GM21526 (cell line): ENCODE data around the gene PRR12.

Experiments used
- ATAC-seq: cut with Tn5 transposase; IDR thresholded peaks from one replicate; pipeline ENCODE4 v1.9.1; 2021; ENCODE audit warnings: moderate library complexity; ENCODE audit not compliant: unreplicated experiment, low FRiP score

Gene PRR12

DNA sequence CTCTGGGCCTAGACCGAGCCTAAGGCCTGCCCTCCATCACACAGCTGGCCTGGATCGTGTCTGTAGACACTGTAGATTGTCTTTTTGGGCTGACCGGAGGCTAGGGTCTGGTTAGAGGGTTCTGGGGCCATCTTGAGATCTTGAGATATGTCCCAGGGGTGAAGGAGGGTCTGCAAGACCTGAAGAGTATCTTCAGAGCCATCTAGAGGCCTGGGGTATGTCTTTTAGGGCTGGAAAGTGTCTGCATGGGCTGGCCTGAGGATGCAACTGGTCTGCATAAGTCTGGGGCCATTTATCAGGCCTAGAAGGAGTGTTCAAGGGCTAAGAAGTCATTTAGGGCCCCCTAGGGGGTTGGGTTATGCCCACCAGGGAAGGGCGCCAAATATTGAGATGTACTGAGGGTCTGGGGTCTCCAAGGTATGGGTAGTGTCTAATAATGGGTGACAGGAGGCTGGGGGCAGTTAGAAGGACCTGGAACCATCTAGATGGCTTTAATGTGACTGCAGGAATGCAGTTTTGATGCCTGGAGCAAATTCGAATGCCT is 51.6 kb downstream of the PRR12 start:
- no peak for ATAC-seq

DNA sequence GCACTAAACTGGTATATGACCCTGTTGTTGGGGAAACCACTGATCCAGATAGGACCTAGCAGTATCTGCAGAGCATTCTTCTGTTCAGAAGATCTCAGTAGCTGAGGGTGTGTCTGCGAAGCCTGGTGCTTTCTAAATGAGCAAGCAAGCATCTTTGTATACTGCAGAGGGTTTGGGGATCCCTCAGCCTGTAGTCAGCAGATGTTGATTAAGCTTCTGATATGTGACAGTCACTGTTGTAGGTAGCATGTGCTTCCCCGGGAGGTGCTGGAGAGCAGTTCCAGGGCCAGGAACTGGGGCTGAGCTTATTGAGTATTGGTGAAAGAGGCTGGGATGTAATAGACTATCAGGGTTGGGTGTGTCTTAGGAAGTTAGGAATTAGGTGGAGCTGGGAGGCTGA is 52.5 kb downstream of the PRR12 start:
- ATAC-seq: no peak

DNA sequence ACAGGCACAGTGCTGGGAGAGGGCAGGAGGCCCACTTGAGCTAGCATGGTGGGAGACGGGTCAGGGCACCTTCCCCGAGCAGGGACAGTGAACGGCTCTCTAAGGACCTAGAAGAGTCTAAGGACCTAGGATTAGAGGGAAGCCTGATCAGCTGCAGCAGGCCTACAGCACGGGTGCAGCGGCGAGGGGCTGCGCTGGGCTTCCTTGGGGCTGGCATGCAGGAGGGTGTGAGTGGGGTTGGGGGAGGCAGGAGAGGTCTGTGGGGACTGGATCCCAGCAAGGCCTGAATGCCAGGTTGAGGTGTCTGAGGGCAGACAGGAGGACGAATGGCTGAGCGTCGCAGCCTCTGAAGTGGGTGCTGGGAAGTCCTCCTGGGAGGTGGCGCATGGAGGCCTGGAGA is 54.6 kb downstream of the PRR12 start:
- ATAC-seq: no peak

DNA sequence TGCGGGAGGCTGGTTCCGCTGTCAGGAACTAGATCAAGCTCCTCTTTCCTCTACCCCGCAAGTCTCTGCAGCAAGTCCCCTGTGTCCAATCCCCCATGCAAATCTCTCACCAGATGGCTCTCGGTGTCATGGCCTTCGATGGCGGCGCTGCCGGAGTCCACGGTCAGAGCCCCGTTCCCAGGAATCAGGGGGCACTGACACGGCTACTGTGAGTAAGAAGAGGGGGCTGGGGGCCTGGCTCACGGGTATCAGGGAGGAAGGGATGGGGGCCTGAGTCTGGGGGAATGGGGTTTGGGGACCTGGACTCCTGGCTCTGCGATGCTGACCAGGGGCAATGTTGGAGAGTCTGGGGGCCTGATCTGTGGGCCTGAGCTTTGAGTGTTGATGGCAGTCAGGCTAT is 55.0 kb downstream of the PRR12 start:
- no peak for ATAC-seq

DNA sequence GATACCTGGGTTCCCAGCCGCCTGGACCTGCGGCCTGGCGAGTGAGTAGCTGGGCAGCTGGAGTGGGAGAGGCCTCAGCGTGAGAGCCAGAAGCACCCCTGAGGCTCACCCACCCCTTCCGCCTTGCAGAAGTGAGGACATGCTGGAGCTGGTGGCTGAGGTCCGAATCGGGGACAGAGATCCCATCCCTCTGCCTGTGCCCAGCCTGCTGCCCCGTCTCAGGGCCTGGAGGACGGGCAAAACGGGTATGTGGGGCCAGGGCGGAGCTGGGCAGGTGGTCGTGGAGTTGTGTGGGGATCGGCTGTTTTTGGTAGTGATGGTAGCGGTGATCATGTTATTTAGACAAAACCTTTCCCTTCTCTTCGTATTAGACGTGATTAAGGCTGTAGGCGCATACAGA is 55.6 kb downstream of the PRR12 start:
- no peak for ATAC-seq

DNA sequence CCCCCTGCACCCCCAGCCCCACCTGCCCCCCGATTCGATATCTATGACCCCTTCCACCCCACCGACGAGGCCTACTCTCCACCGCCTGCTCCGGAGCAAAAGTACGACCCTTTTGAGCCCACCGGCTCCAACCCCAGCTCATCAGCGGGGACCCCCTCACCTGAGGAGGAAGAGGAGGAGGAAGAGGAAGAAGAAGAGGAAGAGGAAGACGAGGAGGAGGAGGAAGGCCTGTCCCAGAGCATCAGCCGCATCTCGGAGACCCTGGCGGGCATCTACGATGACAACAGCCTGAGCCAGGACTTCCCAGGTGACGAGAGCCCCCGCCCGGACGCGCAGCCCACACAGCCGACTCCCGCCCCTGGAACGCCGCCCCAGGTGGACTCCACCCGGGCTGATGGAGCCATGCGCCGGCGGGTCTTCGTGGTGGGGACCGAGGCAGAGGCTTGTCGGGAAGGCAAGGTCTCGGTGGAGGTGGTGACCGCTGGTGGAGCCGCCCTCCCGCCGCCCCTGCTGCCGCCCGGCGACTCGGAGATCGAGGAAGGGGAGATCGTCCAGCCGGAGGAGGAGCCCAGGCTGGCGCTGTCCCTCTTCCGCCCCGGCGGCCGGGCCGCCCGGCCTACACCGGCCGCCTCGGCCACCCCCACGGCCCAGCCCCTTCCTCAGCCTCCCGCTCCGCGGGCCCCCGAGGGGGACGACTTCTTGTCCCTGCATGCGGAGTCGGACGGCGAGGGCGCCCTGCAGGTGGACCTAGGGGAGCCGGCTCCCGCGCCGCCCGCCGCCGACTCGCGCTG is 60.2 kb downstream of the PRR12 start:
- no peak for ATAC-seq

DNA sequence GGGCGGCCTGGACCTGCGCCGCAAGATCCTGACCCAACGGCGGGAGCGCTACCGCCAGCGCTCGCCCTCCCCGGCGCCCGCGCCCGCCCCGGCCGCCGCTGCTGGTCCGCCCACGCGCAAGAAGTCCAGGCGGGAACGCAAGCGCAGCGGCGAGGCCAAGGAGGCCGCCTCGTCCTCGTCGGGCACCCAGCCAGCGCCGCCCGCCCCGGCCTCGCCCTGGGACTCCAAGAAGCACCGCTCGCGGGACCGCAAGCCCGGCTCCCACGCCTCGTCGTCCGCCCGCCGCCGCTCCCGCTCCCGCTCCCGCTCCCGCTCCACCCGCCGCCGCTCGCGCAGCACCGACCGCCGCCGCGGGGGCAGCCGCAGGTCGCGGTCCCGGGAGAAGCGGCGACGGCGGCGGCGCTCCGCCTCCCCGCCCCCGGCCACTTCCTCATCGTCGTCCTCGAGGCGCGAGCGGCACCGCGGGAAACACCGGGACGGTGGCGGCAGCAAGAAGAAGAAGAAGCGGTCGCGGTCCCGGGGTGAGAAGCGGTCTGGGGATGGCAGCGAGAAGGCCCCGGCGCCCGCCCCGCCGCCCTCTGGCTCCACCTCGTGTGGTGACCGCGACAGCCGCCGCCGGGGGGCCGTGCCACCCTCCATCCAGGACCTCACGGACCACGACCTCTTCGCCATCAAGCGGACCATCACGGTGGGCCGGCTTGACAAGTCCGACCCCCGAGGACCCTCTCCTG is 61.0 kb downstream of the PRR12 start:
- no peak for ATAC-seq

DNA sequence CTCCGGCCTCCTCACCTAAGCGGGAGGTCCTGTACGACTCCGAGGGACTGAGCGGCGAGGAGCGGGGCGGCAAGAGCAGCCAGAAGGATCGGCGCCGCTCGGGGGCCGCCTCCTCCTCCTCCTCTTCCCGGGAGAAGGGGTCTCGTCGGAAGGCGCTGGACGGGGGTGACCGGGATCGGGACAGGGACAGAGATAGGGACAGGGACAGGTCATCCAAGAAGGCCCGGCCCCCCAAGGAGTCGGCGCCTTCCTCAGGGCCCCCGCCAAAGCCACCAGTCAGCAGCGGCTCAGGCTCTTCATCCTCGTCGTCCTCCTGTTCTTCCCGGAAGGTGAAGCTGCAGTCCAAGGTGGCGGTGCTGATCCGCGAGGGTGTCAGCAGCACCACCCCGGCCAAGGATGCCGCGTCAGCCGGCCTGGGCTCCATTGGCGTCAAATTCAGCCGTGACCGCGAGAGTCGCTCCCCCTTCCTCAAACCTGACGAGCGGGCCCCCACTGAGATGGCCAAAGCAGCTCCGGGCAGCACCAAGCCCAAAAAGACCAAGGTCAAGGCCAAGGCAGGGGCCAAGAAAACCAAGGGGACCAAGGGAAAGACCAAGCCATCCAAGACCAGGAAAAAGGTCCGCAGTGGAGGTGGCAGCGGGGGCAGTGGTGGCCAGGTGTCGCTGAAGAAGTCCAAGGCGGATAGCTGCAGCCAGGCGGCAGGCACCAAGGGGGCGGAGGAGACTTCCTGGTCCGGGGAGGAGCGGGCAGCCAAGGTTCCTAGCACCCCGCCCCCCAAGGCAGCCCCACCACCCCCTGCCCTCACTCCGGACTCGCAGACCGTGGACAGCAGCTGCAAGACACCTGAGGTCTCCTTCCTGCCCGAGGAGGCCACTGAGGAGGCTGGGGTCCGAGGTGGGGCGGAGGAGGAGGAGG is 61.8 kb downstream of the PRR12 start:
- ATAC-seq: no peak

DNA sequence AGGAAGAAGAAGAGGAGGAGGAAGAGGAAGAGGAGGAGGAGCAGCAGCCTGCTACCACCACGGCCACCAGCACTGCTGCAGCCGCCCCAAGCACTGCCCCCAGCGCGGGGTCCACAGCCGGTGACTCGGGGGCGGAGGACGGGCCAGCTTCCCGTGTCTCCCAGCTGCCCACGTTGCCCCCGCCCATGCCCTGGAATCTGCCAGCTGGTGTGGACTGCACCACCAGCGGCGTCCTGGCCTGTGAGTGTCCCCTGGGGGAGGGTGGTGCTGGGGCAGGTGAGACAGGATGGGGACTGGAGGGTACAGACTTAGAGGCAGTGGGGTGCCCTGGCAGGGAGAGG is 62.5 kb downstream of the PRR12 start:
- ATAC-seq: no peak

DNA sequence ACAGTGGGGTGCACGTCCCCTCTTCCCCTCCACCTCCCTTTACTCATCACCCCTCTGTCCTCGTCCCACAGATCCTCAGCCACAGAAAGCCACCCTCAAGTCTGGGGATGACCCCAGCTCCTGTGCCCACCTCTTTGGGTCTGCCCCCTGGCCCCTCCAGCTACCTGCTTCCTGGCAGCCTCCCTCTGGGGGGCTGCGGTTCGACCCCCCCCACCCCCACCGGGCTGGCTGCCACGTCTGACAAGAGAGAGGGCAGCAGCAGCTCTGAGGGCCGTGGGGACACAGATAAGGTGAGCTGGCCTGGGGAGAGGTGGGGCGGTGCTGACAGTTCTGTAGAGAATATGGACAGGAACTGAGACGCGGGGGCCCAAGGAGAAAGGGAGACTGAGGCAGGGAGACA is 63.6 kb downstream of the PRR12 start:
- no peak for ATAC-seq

DNA sequence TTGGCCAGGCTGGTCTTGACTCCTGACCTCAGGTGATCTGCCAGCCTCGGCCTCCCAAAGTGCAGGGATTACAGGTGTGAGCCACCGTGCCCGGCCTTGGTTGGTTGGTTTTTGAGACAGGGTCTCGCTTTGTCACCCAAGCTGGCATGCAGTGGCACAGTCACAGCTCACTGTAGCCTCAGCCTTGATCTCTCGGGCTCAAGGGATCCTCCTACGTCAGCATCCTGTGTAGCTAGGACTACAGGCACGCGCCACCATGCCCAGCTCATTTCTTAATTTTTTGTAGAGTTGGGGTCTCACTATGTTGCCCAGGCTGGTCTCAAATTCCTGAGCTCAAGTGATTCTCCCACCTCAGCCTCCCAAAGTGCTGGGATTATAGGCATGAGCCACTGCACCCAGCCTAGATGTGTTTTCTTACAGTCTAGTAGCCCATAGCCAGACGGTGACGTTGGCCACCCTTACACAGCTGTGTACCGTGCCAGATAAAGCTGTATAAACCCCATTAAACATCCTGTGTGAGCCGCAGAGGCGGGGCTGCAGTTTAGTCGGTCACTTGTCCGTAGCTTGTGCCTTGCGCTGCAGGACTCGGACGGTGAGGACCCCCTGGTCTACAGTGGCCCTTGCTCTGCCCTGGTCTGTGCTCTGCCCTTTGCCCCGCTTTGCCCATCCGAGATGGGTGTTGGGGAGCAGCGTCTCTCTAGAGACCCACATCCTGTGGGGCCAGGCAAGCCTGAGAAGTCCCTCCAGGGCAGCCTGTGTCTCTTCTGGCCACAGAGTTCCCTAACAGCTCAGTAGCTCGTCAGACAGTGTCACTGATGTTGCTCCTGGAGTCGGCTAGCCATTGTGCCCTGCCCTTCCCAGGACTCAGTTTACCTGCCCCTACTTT is 64.8 kb downstream of the PRR12 start:
- no peak for ATAC-seq

DNA sequence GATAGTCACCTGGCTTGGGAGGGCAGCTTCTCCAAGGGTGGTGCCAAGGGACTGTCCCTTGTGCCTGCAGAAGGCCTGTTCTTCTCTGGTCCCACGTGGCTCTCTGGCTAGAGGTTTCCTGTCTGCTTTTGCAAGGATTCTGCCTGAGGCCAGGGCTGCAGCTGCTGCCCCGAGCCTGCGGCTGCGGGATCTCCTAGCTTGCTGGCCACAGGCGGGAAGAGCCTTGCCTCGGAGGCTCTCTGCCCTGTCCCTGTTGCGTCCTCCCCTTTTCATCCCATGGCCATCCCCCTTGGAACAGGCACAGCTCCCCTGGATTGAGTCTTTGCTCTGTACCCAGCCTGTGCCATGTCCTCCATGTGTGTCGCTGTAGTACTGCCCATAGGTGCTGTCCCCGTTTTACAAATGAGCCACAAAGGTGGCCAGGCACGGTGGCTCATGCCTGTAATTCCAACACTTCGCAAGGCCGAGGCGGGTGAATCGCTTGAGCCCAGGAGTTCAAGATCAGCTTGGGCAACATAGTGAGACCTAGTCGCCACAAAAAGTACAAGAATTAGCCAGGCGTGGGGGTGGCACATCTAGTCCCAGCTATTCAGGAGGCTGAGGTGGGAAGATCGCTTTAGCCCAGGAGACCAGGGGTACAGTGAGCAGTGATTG is 65.6 kb downstream of the PRR12 start:
- ATAC-seq: no peak

DNA sequence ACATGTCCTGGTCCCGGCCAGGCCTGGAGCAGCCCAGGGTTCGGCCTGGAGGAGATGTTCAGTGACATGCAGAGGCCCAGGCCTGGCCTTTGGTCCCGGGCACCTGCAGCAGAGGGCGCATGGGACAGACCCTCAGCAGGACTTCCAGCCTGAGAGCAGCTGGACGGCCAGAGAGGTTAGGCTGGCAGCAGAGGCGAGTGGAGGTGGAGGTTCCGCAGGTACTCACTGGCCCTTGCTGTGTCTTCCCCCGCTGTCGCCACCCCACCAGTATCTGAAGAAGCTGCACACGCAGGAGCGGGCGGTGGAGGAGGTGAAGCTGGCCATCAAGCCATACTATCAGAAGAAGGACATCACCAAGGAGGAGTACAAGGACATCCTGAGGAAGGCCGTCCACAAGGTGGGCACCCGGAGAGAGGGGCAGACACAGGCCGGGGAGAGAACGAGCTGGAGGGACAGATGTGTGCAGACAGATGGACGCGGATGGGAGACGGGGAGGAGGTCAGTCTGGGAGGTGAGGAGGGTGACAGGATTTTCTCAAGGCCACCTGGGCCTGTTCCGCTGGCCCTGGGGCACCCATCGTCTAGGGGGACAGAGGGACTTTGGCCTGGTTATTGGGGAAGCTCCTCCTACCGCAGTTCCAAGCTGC is 66.6 kb downstream of the PRR12 start:
- no peak for ATAC-seq

DNA sequence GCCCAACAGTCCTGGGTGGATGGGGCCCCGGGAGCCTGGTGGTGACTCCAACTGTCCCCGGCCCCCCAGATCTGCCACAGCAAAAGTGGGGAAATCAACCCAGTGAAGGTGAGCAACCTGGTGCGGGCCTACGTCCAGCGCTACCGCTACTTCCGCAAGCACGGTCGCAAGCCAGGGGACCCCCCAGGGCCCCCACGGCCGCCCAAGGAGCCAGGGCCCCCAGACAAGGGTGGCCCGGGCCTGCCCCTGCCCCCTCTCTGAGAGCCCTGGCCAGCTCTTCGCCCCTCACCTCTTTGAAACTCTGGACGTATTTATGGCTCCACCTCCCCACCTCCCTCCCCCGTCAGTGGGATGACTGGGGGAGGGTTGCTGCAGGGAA is 67.1 kb downstream of the PRR12 start:
- ATAC-seq: no peak

DNA sequence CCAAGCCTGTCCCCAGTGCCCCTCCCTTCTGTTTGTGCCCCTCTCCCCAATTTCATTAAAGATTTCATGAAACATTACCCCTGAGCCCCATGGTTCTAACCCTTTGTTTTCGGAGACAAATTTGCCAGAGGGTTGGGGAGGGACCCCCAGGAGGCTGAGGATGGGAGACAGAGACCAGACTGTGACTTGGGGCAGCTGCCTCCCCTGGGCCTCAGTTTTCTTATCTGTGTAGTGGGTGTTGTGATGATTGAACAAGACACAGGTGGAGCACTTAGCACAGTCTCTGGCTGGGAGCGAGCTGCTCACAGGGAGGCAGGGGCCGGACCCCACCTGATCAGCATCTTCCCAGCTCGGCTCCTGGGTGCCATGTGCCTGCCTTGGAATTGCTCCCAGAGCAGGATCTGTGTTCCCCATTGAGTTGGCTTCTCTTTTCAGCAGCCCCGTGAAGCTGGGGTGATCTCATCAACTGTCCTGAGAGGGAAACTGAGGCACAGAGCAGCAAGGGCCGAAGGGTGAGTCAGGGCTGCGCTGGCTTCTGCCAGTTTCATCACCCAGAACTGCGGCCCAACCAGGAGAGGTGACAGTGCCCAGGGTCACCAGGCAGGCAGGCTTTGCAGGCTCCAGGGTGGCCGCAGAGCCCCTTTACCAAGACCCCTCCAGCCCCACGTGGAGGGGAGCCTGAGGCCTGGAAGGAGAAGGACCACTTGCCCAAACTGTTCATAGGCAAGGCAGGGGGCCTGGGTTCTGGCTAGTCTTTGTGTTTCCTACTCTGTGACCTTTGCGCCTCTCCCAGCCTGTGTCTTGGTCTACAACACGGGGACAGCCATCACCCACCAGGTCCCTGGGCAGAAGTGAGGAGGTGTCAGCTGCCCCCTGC is 67.8 kb downstream of the PRR12 start:
- ATAC-seq: no peak

DNA sequence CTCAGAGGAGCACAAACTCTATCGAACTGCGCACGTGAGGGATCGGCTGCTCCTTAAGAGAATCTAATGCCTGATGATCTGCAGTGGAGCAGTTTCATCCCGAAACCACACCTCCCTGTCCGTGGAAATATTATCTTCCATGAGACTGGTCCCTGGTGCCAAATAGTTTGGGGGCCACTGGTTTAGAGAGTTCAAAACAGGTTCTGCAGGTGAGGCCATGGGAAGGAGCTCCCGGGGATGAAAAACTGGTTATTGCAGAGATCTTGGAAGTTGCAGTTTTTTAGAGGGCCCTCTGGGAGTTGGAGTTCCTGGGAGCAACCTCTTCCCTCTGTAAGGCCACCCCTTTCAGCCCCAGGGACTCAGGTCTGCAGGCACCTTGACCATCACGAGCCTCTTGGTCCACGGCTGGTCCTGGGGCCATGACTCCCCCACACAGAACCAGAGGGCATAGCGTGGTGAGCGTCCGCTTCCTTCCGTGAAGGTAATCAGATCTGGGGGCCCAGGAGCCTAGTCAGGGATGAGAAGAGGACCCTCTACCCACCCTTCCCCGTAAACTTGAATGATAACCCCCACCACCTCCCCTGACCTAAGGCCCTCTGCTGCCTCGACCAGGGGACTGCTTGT is 69.5 kb downstream of the PRR12 start:
- no peak for ATAC-seq

DNA sequence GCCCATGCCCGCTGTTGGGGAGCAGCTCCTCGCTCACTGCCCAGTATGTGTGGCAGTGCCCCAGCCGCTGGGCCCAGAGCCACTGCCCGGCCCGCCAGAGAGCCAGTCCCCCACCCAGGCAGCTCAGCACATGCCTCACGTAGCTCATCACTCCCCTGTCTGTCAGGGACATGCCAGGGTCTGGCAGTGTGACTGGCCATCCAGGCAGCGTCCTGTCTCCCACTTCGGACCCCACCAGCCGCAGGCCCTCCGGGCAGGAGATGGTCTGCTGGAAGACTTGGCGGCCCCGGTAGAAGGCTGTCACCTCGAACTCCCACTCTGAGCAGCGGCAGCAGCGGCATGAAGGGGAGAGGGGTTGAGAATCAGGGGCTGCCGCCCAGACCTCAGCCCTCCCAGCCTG is 71.0 kb downstream of the PRR12 start:
- no peak for ATAC-seq

DNA sequence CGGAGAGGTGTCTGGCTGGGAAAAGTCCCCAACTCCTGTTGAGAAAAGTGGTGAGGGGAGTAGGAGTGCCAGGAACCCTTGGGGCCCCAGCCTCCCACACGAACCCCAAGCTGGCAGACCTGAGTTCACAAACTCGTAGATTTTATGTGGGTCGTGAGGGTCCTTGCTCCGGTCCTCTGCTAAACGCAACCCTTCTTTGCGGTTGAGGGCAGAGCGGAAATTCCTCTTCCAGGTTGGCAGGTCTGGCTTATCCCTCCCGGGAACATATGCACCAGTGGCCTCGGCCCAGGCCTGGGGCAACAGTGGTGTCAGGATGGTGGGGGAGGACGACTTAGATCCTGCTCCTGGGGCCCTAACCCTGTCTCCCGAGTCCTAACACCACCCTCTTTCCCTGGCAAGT is 72.2 kb downstream of the PRR12 start:
- ATAC-seq: no peak
